NAMALWA (cell line): ENCODE results near the gene SCO2.

Experiments used
- DNase-seq: peaks from one replicate; pipeline ENCODE4 v3.0.0-alpha.2; 2015; ENCODE audit warnings: low spot score

Gene SCO2

DNA sequence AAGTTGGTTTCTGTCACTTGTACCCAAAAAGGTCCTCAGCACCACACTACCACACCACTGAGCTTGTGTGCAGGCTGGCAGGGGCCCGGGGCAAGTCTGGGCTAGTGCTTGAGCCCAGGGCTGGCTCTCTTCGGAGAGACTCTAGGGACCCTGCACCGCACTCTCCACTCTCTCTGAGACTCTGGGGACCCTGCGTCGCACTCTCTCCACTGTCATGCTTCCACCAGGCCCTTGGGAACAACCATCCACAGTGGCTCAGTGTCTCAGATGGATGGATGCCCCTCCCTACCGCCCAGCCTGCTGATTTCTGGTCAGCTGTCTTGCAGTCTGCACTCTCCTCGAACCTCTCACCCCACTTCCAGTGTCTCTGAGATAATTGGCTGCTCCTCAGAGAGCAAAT is 48.5 kb downstream of the SCO2 start:
- DNase-seq, result no peak

DNA sequence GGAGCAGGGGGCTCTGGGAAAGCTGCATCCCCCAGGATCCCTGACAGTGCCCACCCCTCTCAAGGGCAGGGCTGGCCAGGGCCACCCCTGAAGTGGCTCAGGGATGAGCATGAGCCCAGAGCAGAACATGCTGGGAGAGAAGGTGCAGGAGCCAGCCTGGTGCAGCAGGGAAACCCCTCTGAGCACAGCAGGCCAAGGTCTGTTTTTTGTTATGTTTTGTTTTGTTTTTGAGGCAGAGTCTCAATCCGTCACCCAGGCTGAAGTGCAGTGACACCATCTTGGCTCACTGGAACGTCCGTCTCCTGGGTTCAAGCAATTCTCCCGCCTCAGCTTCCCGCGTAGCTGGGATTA is 49.8 kb downstream of the SCO2 start:
- no peak for DNase-seq

DNA sequence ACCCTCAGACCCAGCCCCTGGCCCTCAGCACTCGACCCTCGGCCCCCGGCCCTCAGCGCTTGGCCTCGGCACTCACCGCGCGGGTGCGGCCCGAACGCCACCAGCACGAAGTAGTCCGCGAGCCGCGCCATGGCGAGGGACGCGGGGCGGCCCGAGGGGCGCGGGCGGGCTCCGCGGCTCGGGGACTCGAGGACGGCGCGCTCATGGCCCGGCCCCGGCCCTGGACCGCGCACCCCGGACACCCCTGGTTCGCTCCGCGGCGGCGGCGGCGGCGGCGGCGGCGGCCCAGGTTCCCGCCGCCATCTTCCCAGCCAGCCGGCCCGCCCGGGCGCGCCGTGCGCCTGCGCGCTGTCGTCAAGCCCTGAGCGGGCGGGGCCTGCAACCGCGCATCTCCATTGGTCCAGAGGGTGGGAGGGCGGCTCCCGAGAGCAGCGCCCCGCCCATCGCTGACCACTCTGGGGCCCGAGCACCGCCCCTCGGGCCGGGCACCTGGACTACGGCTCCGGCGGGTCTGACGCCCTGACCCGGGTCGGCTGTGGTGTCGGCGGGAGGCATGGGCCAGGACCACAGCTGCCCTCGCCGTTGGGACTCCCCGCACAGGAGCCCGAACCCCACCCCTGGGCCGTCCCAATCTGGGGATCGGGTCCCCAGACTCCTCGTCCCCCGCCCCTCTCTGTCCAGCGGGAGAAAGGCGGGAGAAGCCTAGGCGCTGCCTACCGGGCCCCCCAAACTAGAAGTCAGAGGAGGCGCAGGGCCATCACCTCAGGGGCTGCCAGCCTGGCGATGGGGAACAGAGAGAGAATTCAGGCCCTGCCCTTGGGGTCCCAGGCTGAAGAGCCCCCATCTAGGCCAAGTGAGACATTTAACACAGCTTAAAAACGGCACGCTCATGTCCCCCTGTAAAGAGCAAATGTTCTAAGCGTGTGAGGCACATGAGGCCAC is 50.4 kb downstream of the SCO2 start, which contains the start of gene SBF1:
Gene SBF1, minus strand, starts transcription at position 326 of the 942 bp plus-strand sequence. Its CDS starts 195 bp downstream, at position 131.
- DNase-seq, result peak; percentile 88

DNA sequence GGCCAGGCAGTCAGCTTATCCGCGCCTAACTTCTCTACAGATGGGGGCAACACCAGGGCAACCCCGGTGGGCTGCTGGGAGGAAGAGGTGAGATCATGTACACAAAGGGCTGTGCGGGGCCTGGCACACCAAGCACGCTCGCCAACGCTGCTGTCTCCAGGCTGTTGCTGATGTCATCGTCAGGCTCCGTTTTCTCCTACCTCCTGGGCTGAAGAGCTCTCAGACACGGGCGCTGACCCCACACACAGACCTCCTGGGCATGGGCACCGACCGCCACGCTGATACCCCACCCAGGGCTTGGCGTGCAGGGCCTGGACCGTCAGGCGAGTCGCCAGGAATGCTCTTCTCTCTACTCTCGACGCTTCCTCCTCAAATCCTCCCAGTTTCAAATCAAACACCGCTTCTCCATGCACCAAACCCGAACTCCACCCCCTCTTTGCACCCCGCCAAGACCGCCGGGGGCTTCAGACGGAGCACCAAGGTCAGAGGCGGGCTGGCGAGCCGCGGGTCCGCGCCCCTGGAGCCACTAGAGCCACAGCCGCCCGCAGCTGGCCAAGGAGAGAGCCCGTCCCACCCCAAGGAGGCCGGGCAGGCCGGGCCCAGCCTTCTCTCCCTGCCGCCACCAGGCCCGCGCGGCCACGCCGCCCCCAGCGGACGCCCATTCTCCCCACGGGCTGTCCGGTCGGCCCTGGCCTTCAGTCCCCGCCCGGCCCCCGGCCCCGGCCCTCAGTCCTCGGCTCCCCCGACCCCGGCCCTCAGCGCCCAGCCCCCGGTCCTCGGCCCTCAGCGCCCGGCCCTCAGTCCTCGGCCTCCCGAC is 51.3 kb downstream of the SCO2 start:
- no peak for DNase-seq
